Mesendoderm (in vitro differentiated cells): ENCODE measurements around the gene CYB561D1.

Experiments used
- DNase-seq: peaks from one replicate; pipeline ENCODE4 v3.0.0; 2013
- H2AK5ac ChIP-seq: 2 replicates; pipeline ENCODE4 v1.6.1; 2013; ENCODE audit warnings: low read length, inconsistent platforms
- H2BK120ac ChIP-seq: 2 replicates; pipeline ENCODE4 v1.6.1; 2013; ENCODE audit warnings: low read depth, mild to moderate bottlenecking, low read length, moderate library complexity, mixed read lengths
- H2BK15ac ChIP-seq: replicated peaks from 2 replicates; pipeline ENCODE4 v1.6.1; 2013; ENCODE audit warnings: low read depth, mild to moderate bottlenecking, moderate library complexity
- H2BK5ac ChIP-seq: 2 replicates; pipeline ENCODE4 v1.6.1; 2013; ENCODE audit warnings: low read length, inconsistent platforms
- H3K18ac ChIP-seq: 2 replicates; pipeline ENCODE4 v1.6.1; 2013; ENCODE audit warnings: mild to moderate bottlenecking, low read length, mixed read lengths
- H3K23ac ChIP-seq: one replicate; pipeline ENCODE4 v1.6.1; 2013; ENCODE audit warnings: low read length
- H3K27ac ChIP-seq: 2 replicates; pipeline ENCODE4 v1.5.1; 2013; ENCODE audit warnings: low read depth, mild to moderate bottlenecking, inconsistent platforms, low read length, moderate library complexity
- H3K27me3 ChIP-seq: 2 replicates; pipeline ENCODE4 v1.6.1; 2013; ENCODE audit warnings: low read length, control low read depth, mild to moderate bottlenecking, inconsistent platforms; ENCODE audit not compliant: insufficient read depth, poor library complexity
- H3K36me3 ChIP-seq: 2 replicates; pipeline ENCODE4 v1.6.1; 2013; ENCODE audit warnings: low read length, inconsistent platforms; ENCODE audit not compliant: control insufficient read depth, insufficient read depth
- H3K4ac ChIP-seq: one replicate; pipeline ENCODE4 v1.6.1; 2013; ENCODE audit warnings: low read depth, mild to moderate bottlenecking, low read length, moderate library complexity
- H3K4me1 ChIP-seq: 2 replicates; pipeline ENCODE4 v1.6.1; 2013; ENCODE audit warnings: low read depth, low read length, inconsistent platforms; ENCODE audit not compliant: control insufficient read depth
- H3K4me2 ChIP-seq: 2 replicates; pipeline ENCODE4 v1.6.1; 2013; ENCODE audit warnings: low read length
- H3K4me3 ChIP-seq: 2 replicates; pipeline ENCODE4 v1.5.1; 2013; ENCODE audit warnings: mild to moderate bottlenecking, low read length
- H3K56ac ChIP-seq: one replicate; pipeline ENCODE4 v1.6.1; 2013; ENCODE audit warnings: low read length
- H3K79me1 ChIP-seq: 2 replicates; pipeline ENCODE4 v1.6.1; 2013; ENCODE audit warnings: low read length, inconsistent platforms
- H3K79me2 ChIP-seq: 2 replicates; pipeline ENCODE4 v1.6.1; 2013; ENCODE audit warnings: mild to moderate bottlenecking, low read length; ENCODE audit not compliant: control insufficient read depth, insufficient read depth
- H3K9ac ChIP-seq: 2 replicates; pipeline ENCODE4 v1.6.1; 2013; ENCODE audit warnings: low read length, inconsistent platforms
- H4K5ac ChIP-seq: one replicate; pipeline ENCODE4 v1.6.1; 2013; ENCODE audit warnings: low read length
- H4K8ac ChIP-seq: one replicate; pipeline ENCODE4 v1.6.1; 2013; ENCODE audit warnings: low read depth, mild to moderate bottlenecking, control low read depth, low read length, moderate library complexity
- WGBS: extraction: QIAGEN DNeasy Blood & Tissue Kit; methylation state at CpG from one replicate; pipeline ENCODE4 v1.1.7; 2013; ENCODE audit warnings: low lambda C conversion rate, missing lambda C conversion rate; ENCODE audit not compliant: insufficient coverage; ENCODE audit errors: extremely low coverage; 5-methylcytosine and 5-hydroxymethylcytosine counted together

Gene CYB561D1

GRCh38 chr1:109539676-109540075 lies 45.8 kb downstream of the CYB561D1 start, which contains the start of gene GPR61:
TSS of gene GPR61 (plus strand) at chr1:109539872. CDS start at chr1:109543023, 3,151 bp downstream.
- WGBS = no CpG with 5 or more reads among the region's 7 CpGs

DNA sequence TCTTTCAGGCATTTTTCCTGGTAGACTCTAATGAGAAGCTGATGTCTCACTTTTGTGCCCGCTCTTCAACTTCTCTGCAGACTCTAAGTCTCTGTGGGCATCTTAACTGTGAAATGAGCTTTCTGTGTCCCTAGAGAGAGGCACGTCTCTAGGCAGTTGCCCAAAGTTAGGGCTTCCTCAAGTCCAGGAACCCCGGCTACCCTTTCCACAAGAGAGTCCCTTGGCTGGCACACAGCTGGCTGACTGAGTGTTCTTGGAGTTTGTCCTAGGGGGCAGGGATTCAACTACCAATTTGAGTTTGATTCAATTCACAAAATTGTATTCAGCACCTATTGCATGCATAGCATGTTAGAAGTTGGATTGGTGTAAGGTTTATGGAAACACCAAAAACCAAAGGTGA lies 47.2 kb downstream of the CYB561D1 start:
- WGBS = no CpG with 5 or more reads among the region's 3 CpGs

More at GRCh38 chr1:109539676-109540075, 45.8 kb downstream of the CYB561D1 start, which contains the start of gene GPR61:
- H3K18ac ChIP-seq = no peak within 1 kb of the TSS
- H3K79me1 ChIP-seq = no peaks in the 10 kb centered on the region
- no peaks in the 10 kb centered on the region for H3K4me1 ChIP-seq
- no peak within 1 kb of the TSS for H2BK5ac ChIP-seq
- DNase-seq = no peak
- H3K27ac ChIP-seq = no peak within 1 kb of the TSS
- no peak within 1 kb of the TSS for H2BK15ac ChIP-seq
- no peak within 1 kb of the TSS for H2AK5ac ChIP-seq
- H3K27me3 ChIP-seq = no peaks in the 10 kb centered on the region
- no peak within 1 kb of the TSS for H2BK120ac ChIP-seq
- H3K4ac ChIP-seq = no peak within 1 kb of the TSS
- H3K79me2 ChIP-seq = no peaks in the 10 kb centered on the region
- no peak within 1 kb of the TSS for H4K8ac ChIP-seq
- H4K5ac ChIP-seq = no peak within 1 kb of the TSS
- H3K4me3 ChIP-seq = no peak within 1 kb of the TSS
- no peak within 1 kb of the TSS for H3K4me2 ChIP-seq
- peak within 1 kb of the TSS; percentile 49 for H3K56ac ChIP-seq
- H3K36me3 ChIP-seq = no peaks in the 10 kb centered on the region
- H3K23ac ChIP-seq = no peak within 1 kb of the TSS
- H3K9ac ChIP-seq = no peak within 1 kb of the TSS

GRCh38 chr1:109542657-109543056 lies 48.8 kb downstream of the CYB561D1 start:
- Histone ChIP-seq H2BK15ac (no peak overlapping the region), H2AK5ac (no peak overlapping the region), H3K4me3 (no peak overlapping the region), H3K4ac (no peak overlapping the region), H2BK120ac (no peak overlapping the region), H3K4me1 (no peaks in the 10 kb centered on the region), H3K9ac (no peak overlapping the region), H3K56ac (no peak overlapping the region), H3K27me3 (no peaks in the 10 kb centered on the region), H4K5ac (no peak overlapping the region), H3K36me3 (no peaks in the 10 kb centered on the region), H3K18ac (no peak overlapping the region), H2BK5ac (no peak overlapping the region), H3K79me1 (no peaks in the 10 kb centered on the region), H3K23ac (no peak overlapping the region), H3K4me2 (no peak overlapping the region), H4K8ac (no peak overlapping the region), H3K27ac (no peak overlapping the region), H3K79me2 (no peaks in the 10 kb centered on the region)
- DNase-seq = no peak
- no CpG with 5 or more reads among the region's 10 CpGs for WGBS

More for the DNA sequence above, 47.2 kb downstream of the CYB561D1 start:
- H3K36me3 ChIP-seq = no peaks in the 10 kb centered on the region
- DNase-seq = no peak
- H2BK5ac ChIP-seq = no peak overlapping the region
- H3K56ac ChIP-seq = no peak overlapping the region
- no peak overlapping the region for H3K23ac ChIP-seq
- no peak overlapping the region for H4K5ac ChIP-seq
- H3K79me2 ChIP-seq = no peaks in the 10 kb centered on the region
- no peak overlapping the region for H4K8ac ChIP-seq
- H3K27ac ChIP-seq = no peak overlapping the region
- H3K4ac ChIP-seq = no peak overlapping the region
- no peak overlapping the region for H3K4me3 ChIP-seq
- no peak overlapping the region for H3K4me2 ChIP-seq
- no peaks in the 10 kb centered on the region for H3K79me1 ChIP-seq
- no peak overlapping the region for H2AK5ac ChIP-seq
- H3K4me1 ChIP-seq = no peaks in the 10 kb centered on the region
- H3K18ac ChIP-seq = no peak overlapping the region
- no peak overlapping the region for H2BK15ac ChIP-seq
- no peaks in the 10 kb centered on the region for H3K27me3 ChIP-seq
- H3K9ac ChIP-seq = no peak overlapping the region
- no peak overlapping the region for H2BK120ac ChIP-seq

DNA sequence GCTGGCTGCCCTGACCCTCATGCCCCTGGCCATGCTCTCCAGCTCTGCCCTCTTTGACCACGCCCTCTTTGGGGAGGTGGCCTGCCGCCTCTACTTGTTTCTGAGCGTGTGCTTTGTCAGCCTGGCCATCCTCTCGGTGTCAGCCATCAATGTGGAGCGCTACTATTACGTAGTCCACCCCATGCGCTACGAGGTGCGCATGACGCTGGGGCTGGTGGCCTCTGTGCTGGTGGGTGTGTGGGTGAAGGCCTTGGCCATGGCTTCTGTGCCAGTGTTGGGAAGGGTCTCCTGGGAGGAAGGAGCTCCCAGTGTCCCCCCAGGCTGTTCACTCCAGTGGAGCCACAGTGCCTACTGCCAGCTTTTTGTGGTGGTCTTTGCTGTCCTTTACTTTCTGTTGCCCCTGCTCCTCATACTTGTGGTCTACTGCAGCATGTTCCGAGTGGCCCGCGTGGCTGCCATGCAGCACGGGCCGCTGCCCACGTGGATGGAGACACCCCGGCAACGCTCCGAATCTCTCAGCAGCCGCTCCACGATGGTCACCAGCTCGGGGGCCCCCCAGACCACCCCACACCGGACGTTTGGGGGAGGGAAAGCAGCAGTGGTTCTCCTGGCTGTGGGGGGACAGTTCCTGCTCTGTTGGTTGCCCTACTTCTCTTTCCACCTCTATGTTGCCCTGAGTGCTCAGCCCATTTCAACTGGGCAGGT lies 49.5 kb downstream of the CYB561D1 start:
- H3K79me2 ChIP-seq = no peaks in the 10 kb centered on the region
- no peak overlapping the region for H3K9ac ChIP-seq
- WGBS = no CpG with 5 or more reads among the region's 24 CpGs
- no peak overlapping the region for H4K5ac ChIP-seq
- no peaks in the 10 kb centered on the region for H3K79me1 ChIP-seq
- H3K23ac ChIP-seq = no peak overlapping the region
- no peak for DNase-seq
- no peak overlapping the region for H3K56ac ChIP-seq
- no peak overlapping the region for H3K4me3 ChIP-seq
- H2BK15ac ChIP-seq = no peak overlapping the region
- H3K4me2 ChIP-seq = no peak overlapping the region
- no peak overlapping the region for H2BK5ac ChIP-seq
- H3K4me1 ChIP-seq = no peaks in the 10 kb centered on the region
- H3K4ac ChIP-seq = no peak overlapping the region
- H3K27me3 ChIP-seq = no peaks in the 10 kb centered on the region
- H2BK120ac ChIP-seq = no peak overlapping the region
- no peak overlapping the region for H3K27ac ChIP-seq
- H4K8ac ChIP-seq = no peak overlapping the region
- H3K18ac ChIP-seq = no peak overlapping the region
- no peaks in the 10 kb centered on the region for H3K36me3 ChIP-seq
- H2AK5ac ChIP-seq = no peak overlapping the region

GRCh38 chr1:109543988-109544735 lies 50.3 kb downstream of the CYB561D1 start:
- Histone ChIP-seq H2BK5ac (no peak overlapping the region), H2BK15ac (no peak overlapping the region), H4K8ac (no peak overlapping the region), H3K9ac (no peak overlapping the region), H3K4me1 (no peaks in the 10 kb centered on the region), H3K27me3 (no peaks in the 10 kb centered on the region), H3K79me1 (no peaks in the 10 kb centered on the region), H3K56ac (no peak overlapping the region), H3K36me3 (no peaks in the 10 kb centered on the region), H3K18ac (no peak overlapping the region), H3K27ac (no peak overlapping the region), H2AK5ac (no peak overlapping the region), H3K79me2 (peaks cover 7% of the 10 kb centered on the region), H3K23ac (no peak overlapping the region), H2BK120ac (no peak overlapping the region), H3K4me3 (no peak overlapping the region), H4K5ac (no peak overlapping the region), H3K4me2 (no peak overlapping the region), H3K4ac (no peak overlapping the region)
- peak; percentile 35 for DNase-seq
- WGBS = no CpG with 5 or more reads among the region's 14 CpGs
